Peyer's patch (tissue), 4 donors: ENCODE measurements around the gene HAGHL. TPM values are rescaled to one million over a fixed set of nuclear protein-coding genes. Genes with fewer than 3 reads are reported as not detected.
A peak's percentile ranks its signal among the peaks of the same experiment; 100 is the strongest.

ENCODE experiments used
- DNase-seq, 3 donors: peaks; one replicate each; pipeline ENCODE4 v3.0.0-alpha.2; 2017 to 2019
- H3K27ac ChIP-seq, 4 donors: fragments of 200-600 bp; sonication (generic); one replicate each; pipeline ENCODE4 v1.5.1; 2016 to 2019
- H3K27me3 ChIP-seq, 2 donors: fragments of 200-600 bp; sonication (generic); one replicate each; pipeline ENCODE4 v1.5.1; 2019
- H3K36me3 ChIP-seq, 3 donors: fragments of 200-600 bp; sonication (generic); one replicate each; pipeline ENCODE4 v1.5.1; 2016 to 2019
- H3K4me1 ChIP-seq, 4 donors: fragments of 200-600 bp; sonication (generic); one replicate each; pipeline ENCODE4 v1.5.1; 2016 to 2019
- H3K4me3 ChIP-seq, 4 donors: fragments of 200-600 bp; sonication (generic); 1 replicate in 3 of 4; 2 replicates in 1 of 4; pipeline ENCODE4 v1.5.1; 2016 to 2019; ENCODE audit warnings: mild to moderate bottlenecking in 1 of 4
- H3K9me3 ChIP-seq, 4 donors: fragments of 200-600 bp; sonication (generic); one replicate each; pipeline ENCODE4 v1.5.1; 2016 to 2019; ENCODE audit warnings: mild to moderate bottlenecking in 1 of 4
- POLR2A ChIP-seq, 2 donors: fragments of 450-650 bp; IDR thresholded peaks; one replicate each; pipeline ENCODE4 v1.5.1; 2017; ENCODE audit warnings: antibody characterized with exemption in 2 of 2, mild to moderate bottlenecking in 2 of 2, moderate library complexity in 2 of 2
- total RNA-seq, 4 donors: library from RNA; depleted of rRNA; stranded (reverse); fragments of >200 nt; gene quantifications; one replicate each; pipeline ENCODE4 v1.1.0, GENCODE V29; 2016
- TF ChIP-seq, protein P1 (sequence below), 6 experiments: fragments of 450-650 bp in 4 of 6; fragments of 200-600 bp in 2 of 6; sonication (generic) in 1 of 6; IDR thresholded peaks; one replicate each; pipeline ENCODE4 v1.5.1; 2017 to 2019; ENCODE audit warnings: antibody characterized with exemption in 6 of 6, mild to moderate bottlenecking in 3 of 6, moderate library complexity in 1 of 6

Gene HAGHL
- total RNA-seq, 4 donors from 2014 or later = 0.53 to 42.9 (median 3.4) TPM

DNA sequence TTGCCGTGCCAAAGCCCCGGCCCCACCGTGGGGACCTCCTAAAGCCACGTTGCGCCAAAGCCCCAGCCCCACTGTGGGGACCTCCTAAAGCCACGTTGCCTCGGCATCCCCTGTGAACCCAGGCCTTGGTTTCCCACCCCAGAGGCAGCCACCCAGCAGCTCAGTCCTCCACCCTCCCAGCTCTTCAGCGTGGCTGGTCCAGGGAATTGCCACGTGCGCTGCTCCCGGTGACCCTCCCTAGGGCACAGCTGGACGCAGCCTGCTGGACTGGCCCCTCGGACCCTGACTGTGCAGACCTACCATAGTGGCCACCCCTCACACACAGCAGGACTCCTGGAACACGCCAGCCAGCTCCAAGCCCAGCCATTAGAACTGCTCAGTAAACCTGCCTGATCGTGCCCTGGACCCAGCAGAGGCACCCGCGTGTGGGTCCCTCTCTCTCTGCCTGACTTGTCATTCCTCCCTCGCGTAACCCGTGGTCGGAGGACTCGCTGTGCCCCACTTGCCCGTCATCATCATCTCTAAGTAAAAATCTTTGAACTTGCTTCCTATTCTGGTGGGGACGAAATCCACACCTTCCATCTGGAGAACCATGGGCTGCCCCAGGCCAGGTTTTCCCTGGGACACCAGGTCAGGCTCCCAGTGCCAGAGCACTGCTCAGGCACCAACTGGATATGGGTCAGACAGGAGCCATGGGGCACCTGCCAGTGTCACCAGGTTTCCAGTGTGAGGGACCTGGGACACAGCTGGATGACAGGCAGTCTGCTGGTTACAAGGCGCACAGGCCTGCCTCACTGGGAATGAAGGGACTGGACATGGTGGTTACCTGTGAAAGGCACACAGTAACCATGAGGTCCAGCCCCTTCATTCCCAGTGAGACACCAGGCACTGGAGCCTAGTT, 8.3 kb downstream of the HAGHL start:
- Histone ChIP-seq H3K4me3 (no peak overlapping the region), H3K27me3 (no peaks in the 10 kb centered on the region), H3K9me3 (no peaks in the 10 kb centered on the region), H3K4me1 (peaks cover 0 to 10% (median 4%) of the 10 kb centered on the region in 4 donors), H3K27ac (peak overlapping the region in 1 of 4 donors; percentile 90), H3K36me3 (peaks cover 0 to 69% (median 0%) of the 10 kb centered on the region in 3 donors)
- no peak for DNase-seq
- TF ChIP-seq, protein P1, sequence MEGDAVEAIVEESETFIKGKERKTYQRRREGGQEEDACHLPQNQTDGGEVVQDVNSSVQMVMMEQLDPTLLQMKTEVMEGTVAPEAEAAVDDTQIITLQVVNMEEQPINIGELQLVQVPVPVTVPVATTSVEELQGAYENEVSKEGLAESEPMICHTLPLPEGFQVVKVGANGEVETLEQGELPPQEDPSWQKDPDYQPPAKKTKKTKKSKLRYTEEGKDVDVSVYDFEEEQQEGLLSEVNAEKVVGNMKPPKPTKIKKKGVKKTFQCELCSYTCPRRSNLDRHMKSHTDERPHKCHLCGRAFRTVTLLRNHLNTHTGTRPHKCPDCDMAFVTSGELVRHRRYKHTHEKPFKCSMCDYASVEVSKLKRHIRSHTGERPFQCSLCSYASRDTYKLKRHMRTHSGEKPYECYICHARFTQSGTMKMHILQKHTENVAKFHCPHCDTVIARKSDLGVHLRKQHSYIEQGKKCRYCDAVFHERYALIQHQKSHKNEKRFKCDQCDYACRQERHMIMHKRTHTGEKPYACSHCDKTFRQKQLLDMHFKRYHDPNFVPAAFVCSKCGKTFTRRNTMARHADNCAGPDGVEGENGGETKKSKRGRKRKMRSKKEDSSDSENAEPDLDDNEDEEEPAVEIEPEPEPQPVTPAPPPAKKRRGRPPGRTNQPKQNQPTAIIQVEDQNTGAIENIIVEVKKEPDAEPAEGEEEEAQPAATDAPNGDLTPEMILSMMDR (IDR thresholded peaks at IDR 0.05) = no peak
- no peak for TF ChIP-seq POLR2A (IDR thresholded peaks at IDR 0.05)

DNA sequence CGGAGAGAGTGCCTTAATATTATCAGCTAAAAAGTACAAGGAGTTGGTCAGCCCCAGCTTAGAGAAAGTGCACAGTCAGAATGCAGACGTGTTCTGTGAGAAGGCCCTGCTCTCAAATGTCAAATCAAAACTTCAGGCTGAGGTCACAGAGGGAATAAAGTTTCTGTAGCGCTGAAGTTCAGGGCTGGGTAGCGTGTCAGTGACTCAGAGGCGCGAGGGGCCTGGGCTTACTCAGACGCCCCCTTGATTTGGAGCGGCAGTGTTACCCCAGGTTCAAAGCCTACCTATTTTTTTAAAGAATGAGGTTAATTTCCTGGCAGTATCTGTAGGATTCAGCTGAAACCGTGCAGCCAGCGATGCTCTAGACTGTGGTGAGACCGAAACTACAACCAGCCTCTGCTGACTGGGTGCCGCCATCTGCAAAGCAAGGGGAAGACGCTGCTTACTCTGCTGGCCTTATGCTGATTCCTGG, 9.1 kb downstream of the HAGHL start:
- peaks cover 0 to 12% (median 6%) of the 10 kb centered on the region in 4 donors for H3K4me1 ChIP-seq
- peak overlapping the region in 2 of 4 donors; percentile 77 to 90 for H3K27ac ChIP-seq
- peaks cover 0 to 69% (median 0%) of the 10 kb centered on the region in 3 donors for H3K36me3 ChIP-seq
- no peaks in the 10 kb centered on the region for H3K27me3 ChIP-seq
- no peaks in the 10 kb centered on the region for H3K9me3 ChIP-seq
- TF ChIP-seq, protein P1 (IDR thresholded peaks at IDR 0.05) = no peak
- no peak for TF ChIP-seq POLR2A (IDR thresholded peaks at IDR 0.05)
- DNase-seq = no peak
- H3K4me3 ChIP-seq = no peak overlapping the region

DNA sequence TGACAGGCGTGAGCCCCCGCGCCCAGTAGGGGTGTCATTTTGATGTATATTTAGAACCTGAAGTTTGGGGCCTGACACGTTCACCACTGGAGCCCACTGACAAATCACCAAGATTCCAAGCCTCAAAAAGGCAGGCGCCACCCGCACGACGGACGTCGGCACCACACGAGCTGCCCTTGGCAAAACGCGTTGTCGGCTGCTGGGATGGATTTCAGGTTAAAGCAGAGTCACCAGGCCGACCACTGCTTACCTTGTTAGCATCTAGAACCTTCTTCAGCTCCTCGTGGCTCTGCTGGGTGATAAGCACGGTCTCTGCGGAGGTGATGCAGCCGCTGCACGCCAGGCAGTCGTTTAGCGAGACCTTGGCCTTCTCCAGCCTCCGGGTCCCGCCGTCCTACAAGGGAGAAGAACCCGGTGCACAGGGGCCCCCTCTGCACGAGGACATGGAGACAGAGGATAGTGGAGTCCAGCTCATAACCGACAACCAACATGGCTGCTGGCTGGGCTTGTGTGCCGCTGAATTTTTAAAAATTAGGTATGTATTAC, 10.1 kb downstream of the HAGHL start:
- Histone ChIP-seq H3K36me3 (peaks cover 0 to 66% (median 0%) of the 10 kb centered on the region in 3 donors), H3K4me1 (peaks cover 0 to 16% (median 9%) of the 10 kb centered on the region in 4 donors), H3K27me3 (no peaks in the 10 kb centered on the region), H3K27ac (peak overlapping the region in 2 of 4 donors; percentile 77 to 90), H3K9me3 (no peaks in the 10 kb centered on the region), H3K4me3 (peak overlapping the region in 1 of 4 donors; percentile 9)
- TF ChIP-seq, protein P1 (IDR thresholded peaks at IDR 0.05) = no peak
- TF ChIP-seq POLR2A (IDR thresholded peaks at IDR 0.05) = no peak
- no peak for DNase-seq

DNA sequence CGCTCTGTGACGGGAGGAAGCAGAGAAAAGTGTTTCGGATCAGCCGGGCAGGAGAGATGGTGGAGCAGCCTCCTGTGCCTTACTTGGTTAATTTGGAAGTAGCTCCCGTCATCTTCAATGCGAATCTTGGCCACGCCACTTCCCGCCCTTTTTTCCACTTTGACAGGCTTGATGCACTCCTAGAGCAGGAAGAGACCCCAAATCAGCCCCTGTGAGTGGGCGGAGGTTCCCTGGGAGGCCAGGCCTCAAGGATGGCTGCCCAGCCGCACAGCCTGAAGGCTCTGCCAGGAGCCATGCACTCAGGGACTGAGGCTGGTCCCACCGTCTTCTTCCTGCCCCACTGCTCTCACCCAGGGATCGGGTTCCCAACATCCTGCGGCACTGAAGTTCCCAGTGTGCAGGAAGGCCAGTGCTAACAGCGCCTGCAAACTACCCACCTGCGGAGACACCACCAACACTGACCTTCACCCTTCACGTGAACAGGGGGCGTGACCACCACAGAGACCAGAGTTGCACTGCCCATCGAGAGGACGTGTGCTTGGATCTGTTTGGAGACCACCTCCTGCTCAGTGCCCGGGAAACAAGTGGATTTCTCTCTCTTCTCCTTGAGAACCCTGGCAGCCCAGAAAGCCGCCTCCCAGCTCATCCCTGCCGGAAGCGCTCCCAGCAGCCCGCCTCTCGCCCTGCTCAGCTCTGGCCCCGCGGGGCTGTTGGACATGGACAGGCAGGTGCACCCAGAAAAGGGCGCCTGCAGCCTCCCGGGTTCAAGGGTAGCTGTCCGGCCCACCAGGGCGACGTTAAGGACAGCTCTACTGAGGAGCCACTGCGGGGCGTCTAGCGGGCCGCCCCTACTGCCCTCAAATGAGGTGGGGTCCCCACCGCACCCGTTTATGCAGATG, 12.9 kb downstream of the HAGHL start:
- no peak for TF ChIP-seq POLR2A (IDR thresholded peaks at IDR 0.05)
- TF ChIP-seq, protein P1 (IDR thresholded peaks at IDR 0.05) = no peak
- H3K9me3 ChIP-seq = no peaks in the 10 kb centered on the region
- H3K4me3 ChIP-seq = peak overlapping the region; percentile 66 to 95 (median 80)
- peak overlapping the region in 3 of 4 donors; percentile 65 to 90 (median 79) for H3K27ac ChIP-seq
- H3K27me3 ChIP-seq = no peaks in the 10 kb centered on the region
- H3K36me3 ChIP-seq = peaks cover 0 to 38% (median 0%) of the 10 kb centered on the region in 3 donors
- DNase-seq = no peak
- H3K4me1 ChIP-seq = peaks cover 0 to 16% (median 9%) of the 10 kb centered on the region in 4 donors

DNA sequence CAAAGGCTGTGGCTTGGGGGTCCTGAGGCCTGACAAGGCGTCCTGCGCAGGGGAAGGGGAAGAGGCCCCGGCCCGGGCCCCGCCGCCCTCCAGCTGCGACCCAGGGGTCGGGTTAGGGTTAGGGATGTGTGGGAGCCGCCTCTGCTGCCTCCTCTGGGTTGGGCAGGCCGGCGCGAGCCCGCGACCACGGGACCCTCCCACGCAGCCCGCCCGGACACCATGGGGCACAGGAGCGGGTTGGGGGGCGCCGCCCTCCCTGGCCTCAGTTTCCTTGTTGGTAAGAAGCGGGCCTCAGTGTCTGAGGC, 13.5 kb downstream of the HAGHL start:
- no peaks in the 10 kb centered on the region for H3K9me3 ChIP-seq
- H3K4me3 ChIP-seq = peak overlapping the region; percentile 66 to 95 (median 80)
- no peaks in the 10 kb centered on the region for H3K27me3 ChIP-seq
- no peak for DNase-seq
- H3K27ac ChIP-seq = peak overlapping the region; percentile 36 to 90 (median 72)
- TF ChIP-seq, protein P1 (IDR thresholded peaks at IDR 0.05) = no peak
- TF ChIP-seq POLR2A (IDR thresholded peaks at IDR 0.05) = no peak
- H3K36me3 ChIP-seq = peaks cover 0 to 32% (median 0%) of the 10 kb centered on the region in 3 donors
- H3K4me1 ChIP-seq = peaks cover 0 to 16% (median 9%) of the 10 kb centered on the region in 4 donors
